DMS53 (cell line): ENCODE measurements around the gene CD226.
"Not testable (repeated sequence)": the region's sequence is repeated elsewhere in the genome, so short reads cannot be mapped to it uniquely, and the experiment has no call there.

Source experiments
- DNase-seq: peaks from one replicate; lab custom pipeline; 2025; lab: John Stamatoyannopoulos, UW

CD226 gene

GRCh38 chr18:69908838-69909237 is 38.8 kb downstream of the CD226 start:
- DNase-seq = no peak

GRCh38 chr18:69906765-69907164 is 40.9 kb downstream of the CD226 start:
- DNase-seq = no peak

GRCh38 chr18:69900941-69901340 is 46.7 kb downstream of the CD226 start:
- peak; percentile 31 for DNase-seq

- not testable (repeated sequence) for DNase-seq
Observed at GRCh38 chr18:69899154-69899923, 48.3 kb downstream of the CD226 start.

- no peak for DNase-seq
Observed at GRCh38 chr18:69898241-69898861, 49.3 kb downstream of the CD226 start.

GRCh38 chr18:69897397-69898108 is 50.1 kb downstream of the CD226 start:
- no peak for DNase-seq

GRCh38 chr18:69895066-69896047 is 52.3 kb downstream of the CD226 start:
- no peak for DNase-seq

GRCh38 chr18:69894467-69894866 is 53.2 kb downstream of the CD226 start:
- DNase-seq = no peak

- no peak for DNase-seq
Observed at GRCh38 chr18:69890558-69890957, 57.1 kb downstream of the CD226 start.

GRCh38 chr18:69889009-69889408 is 58.7 kb downstream of the CD226 start:
- no peak for DNase-seq

GRCh38 chr18:69887256-69887655 is 60.4 kb downstream of the CD226 start:
- DNase-seq = no peak

GRCh38 chr18:69885841-69886531 is 61.7 kb downstream of the CD226 start:
- peak; percentile 90 for DNase-seq

- DNase-seq = peak; percentile 56
Observed at GRCh38 chr18:69885355-69885754, 62.3 kb downstream of the CD226 start.

- no peak for DNase-seq
Observed at GRCh38 chr18:69883781-69884180, 63.9 kb downstream of the CD226 start.

GRCh38 chr18:69882965-69883668 is 64.6 kb downstream of the CD226 start:
- DNase-seq = no peak

GRCh38 chr18:69880083-69880482 is 67.6 kb downstream of the CD226 start:
- DNase-seq = no peak

GRCh38 chr18:69879051-69879450 is 68.6 kb downstream of the CD226 start:
- DNase-seq = not testable (repeated sequence)

GRCh38 chr18:69878213-69878933 is 69.3 kb downstream of the CD226 start:
- no peak for DNase-seq

- DNase-seq = no peak
Observed at GRCh38 chr18:69876490-69876889, 71.2 kb downstream of the CD226 start.

GRCh38 chr18:69874058-69874457 is 73.6 kb downstream of the CD226 start:
- no peak for DNase-seq
